Activated CD4-positive, alpha-beta memory T cell treated with anti-CD3 and anti-CD28 coated beads for 36 hours (primary cell): Measurements from ENCODE around the gene CCDC134. TPM values are rescaled to one million over a fixed set of nuclear protein-coding genes. Genes with fewer than 3 reads are reported as not detected.
"Not testable (repeated sequence)": the region's sequence is repeated elsewhere in the genome, so short reads cannot be mapped to it uniquely, and the experiment has no call there.

Experiments used
- CTCF ChIA-PET: fragments of 350-600 bp; sonication (Branson Sonifier 250); formaldehyde crosslinking; loops from one replicate; lab custom pipeline; 2021; ENCODE audit warnings: antibody characterized with exemption, inconsistent platforms; lab: Charles Lee
- POLR2A ChIA-PET: fragments of 350-600 bp; sonication (Branson Sonifier 250); formaldehyde crosslinking; loops from one replicate; lab custom pipeline; 2021; ENCODE audit warnings: antibody characterized with exemption; lab: Charles Lee
- DNase-seq: peaks from one replicate; pipeline ENCODE4 v3.0.0-alpha.2; 2020
- H3K27ac Mint-ChIP-seq: one replicate; pipeline ENCODE4 v1.8.0; 2021; ENCODE audit warnings: mixed read lengths
- H3K27me3 Mint-ChIP-seq: one replicate; pipeline ENCODE4 v1.8.0; 2021; ENCODE audit warnings: mixed read lengths
- H3K36me3 Mint-ChIP-seq: one replicate; pipeline ENCODE4 v1.8.0; 2021; ENCODE audit warnings: mixed read lengths
- H3K4me1 Mint-ChIP-seq: one replicate; pipeline ENCODE4 v1.8.0; 2021; ENCODE audit warnings: low read depth, mixed read lengths
- H3K4me3 Mint-ChIP-seq: one replicate; pipeline ENCODE4 v1.8.0; 2021; ENCODE audit warnings: mild to moderate bottlenecking, mixed read lengths
- H3K9me3 Mint-ChIP-seq: one replicate; pipeline ENCODE4 v1.8.0; 2021; ENCODE audit warnings: mixed read lengths
- intact Hi-C: fragments of 100-400 bp; cut with micrococcal nuclease; formaldehyde crosslinking; loops from one replicate; pipeline ENCODE4 v1.15.1; 2023
- total RNA-seq, 2 experiments: library from RNA; stranded (reverse); gene quantifications; one replicate each; pipeline ENCODE4 v1.2.3, GENCODE V29; 2021

CCDC134 gene
- total RNA-seq, 2 experiments from 2014 or later = 16.1 to 17.6 TPM

DNA sequence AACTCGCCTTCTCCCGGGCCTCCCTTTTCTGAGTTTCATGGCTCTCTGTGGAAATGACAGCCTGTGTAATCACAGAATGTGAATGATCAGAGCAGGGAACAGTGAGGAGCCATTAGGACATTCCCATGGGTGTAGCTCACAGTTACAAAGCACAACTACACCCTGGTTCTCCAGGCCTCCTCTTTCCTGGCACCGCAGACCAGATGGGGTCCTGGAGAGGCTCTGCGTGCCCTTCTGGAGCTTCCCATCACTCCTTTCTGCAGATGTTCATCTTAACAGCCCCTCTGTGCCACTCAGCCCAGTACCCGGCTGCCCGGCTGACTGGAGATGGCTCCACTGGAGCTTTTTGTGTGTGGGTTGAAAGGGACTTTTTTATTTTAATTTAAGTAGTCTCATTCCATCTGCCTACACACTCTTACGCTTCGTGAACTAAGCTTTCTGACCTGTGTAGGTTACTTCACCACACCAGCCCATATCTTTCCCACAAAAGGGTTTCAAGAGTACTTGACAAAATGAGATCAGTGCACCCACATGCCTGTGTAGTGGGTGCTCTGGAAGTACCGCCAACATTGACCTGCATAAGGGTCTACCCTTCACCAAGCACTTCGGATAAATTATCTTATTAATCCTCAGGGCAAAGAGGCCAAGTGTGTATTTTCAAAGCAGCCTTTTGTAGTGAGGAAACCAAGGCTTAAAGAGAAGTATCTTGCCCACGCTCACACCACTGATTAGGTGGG lies 62.2 kb downstream of the CCDC134 start:
- H3K27ac Mint-ChIP-seq = peak overlapping the region; percentile 99
- no peaks in the 10 kb centered on the region for H3K27me3 Mint-ChIP-seq
- H3K36me3 Mint-ChIP-seq = peaks cover 25% of the 10 kb centered on the region
- CTCF ChIA-PET = interaction anchor here (0.6 to 2.8 kb wide), 17 partner anchors 10 to 581 kb away, joined by 3 to 29 read pairs (median 6); partner anchors contain the start of genes CENPM and SREBF2
- peak overlapping the region; percentile 66 for H3K4me3 Mint-ChIP-seq
- intact Hi-C loops = loop anchor here (1.0 kb wide), 5 partner anchors 11 to 81 kb away; no protein-coding TSS in a partner anchor
- no peaks in the 10 kb centered on the region for H3K9me3 Mint-ChIP-seq
- DNase-seq = peak; percentile 81
- POLR2A ChIA-PET = interaction anchor here (0.9 to 4.3 kb wide), 22 partner anchors 10 to 241 kb away, joined by 3 to 69 read pairs (median 5); partner anchors contain the start of genes CCDC134, CENPM, DESI1 and SMDT1
- peaks cover 74% of the 10 kb centered on the region for H3K4me1 Mint-ChIP-seq

DNA sequence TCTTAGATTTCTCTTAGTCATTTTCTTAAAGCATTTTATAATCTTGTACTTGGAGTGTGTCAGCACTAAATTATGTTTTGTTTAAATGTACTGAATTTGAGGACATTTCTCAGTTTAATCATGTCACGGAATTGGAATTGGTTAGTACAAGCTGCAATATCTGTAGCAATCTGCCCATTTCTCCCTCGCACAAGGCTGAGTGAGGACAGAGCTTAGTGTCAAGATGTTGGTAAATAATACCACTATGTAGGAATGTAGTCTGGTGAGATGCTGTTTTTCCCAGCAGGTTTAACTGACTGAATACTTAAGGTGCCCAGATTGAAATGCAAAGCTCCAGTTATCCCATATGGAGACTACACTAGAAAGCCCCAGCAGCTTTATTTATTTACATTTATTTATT lies 63.0 kb downstream of the CCDC134 start:
- Mint-ChIP-seq H3K4me3 (peak overlapping the region; percentile 36), H3K27me3 (no peaks in the 10 kb centered on the region), H3K4me1 (peaks cover 66% of the 10 kb centered on the region), H3K27ac (peak overlapping the region; percentile 99), H3K9me3 (no peaks in the 10 kb centered on the region), H3K36me3 (peaks cover 32% of the 10 kb centered on the region)
- DNase-seq = no peak
- ChIA-PET CTCF (interaction anchor here (1.0 to 2.8 kb wide), 7 partner anchors 10 to 166 kb away, joined by 3 to 29 read pairs (median 15); partner anchors contain the start of genes CENPM and SREBF2), POLR2A (interaction anchor here (0.9 to 4.3 kb wide), 8 partner anchors 11 to 217 kb away, joined by 4 to 69 read pairs (median 27); partner anchors contain the start of genes CCDC134, SMDT1 and SREBF2)
- intact Hi-C loops = no loop called here

DNA sequence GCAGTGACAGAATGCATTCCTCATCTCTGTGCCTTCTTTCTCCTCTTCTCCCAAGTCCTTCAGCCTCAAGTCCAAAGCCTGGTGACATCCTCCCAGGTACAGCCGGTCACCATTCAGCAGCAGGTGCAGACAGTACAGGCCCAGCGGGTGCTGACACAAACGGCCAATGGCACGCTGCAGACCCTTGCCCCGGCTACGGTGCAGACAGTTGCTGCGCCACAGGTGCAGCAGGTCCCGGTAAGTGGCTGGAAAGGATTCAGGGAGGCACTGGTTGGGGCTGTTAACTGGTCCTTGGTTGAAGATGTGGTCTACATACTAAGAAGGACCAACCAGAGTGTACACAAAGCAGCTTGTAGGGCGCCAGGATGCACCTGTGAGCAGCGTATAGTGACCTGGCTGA lies 68.1 kb downstream of the CCDC134 start:
- intact Hi-C loops = no loop called here
- Mint-ChIP-seq H3K4me1 (peaks cover 38% of the 10 kb centered on the region), H3K9me3 (no peaks in the 10 kb centered on the region), H3K27me3 (no peaks in the 10 kb centered on the region), H3K4me3 (no peak overlapping the region), H3K27ac (no peak overlapping the region), H3K36me3 (peaks cover 50% of the 10 kb centered on the region)
- DNase-seq = no peak
- POLR2A ChIA-PET = no interaction called here
- CTCF ChIA-PET = no interaction called here

DNA sequence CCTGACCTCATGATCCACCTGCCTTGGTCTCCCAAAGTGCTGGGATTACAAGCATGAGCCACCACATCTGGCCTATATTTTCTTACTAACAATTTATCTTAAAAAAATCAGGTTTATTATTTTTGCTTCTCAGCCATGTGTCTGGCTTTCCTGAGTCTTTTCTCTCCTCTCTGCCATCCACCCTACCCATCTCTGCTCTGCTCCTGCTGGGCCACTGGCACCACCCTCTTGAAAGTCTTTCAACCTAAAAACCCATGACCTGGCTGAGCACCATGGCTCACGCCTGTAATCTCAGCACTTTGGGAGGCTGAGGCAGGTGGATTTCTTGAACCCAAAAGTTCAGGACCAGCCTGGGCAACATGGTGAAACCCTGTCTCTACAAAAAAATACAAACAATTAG lies 69.6 kb downstream of the CCDC134 start:
- CTCF ChIA-PET, POLR2A ChIA-PET, H3K27me3 Mint-ChIP-seq, H3K4me3 Mint-ChIP-seq, DNase-seq, H3K9me3 Mint-ChIP-seq, H3K27ac Mint-ChIP-seq, intact Hi-C loops: not testable (repeated sequence)
- Mint-ChIP-seq H3K36me3 (peaks cover 57% of the 10 kb centered on the region), H3K4me1 (peaks cover 45% of the 10 kb centered on the region)

DNA sequence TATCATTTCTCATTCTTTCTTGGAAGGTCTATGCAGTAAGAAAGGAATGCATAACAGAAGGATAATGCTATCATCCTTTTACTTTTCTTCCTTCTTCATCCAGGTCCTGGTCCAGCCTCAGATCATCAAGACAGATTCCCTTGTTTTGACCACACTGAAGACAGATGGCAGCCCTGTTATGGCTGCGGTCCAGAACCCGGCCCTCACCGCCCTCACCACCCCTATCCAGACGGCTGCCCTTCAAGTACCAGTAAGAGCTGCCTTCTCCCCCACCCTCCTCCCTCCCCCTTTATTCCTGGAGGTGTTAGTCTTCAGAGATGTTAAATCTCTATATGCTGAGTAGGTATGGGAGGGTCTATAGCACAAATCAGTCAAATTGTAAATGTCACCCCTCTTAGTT lies 70.3 kb downstream of the CCDC134 start:
- ChIA-PET POLR2A (no interaction called here), CTCF (no interaction called here)
- intact Hi-C loops = no loop called here
- H3K9me3 Mint-ChIP-seq = no peaks in the 10 kb centered on the region
- peaks cover 58% of the 10 kb centered on the region for H3K36me3 Mint-ChIP-seq
- no peak overlapping the region for H3K27ac Mint-ChIP-seq
- peaks cover 45% of the 10 kb centered on the region for H3K4me1 Mint-ChIP-seq
- H3K27me3 Mint-ChIP-seq = no peaks in the 10 kb centered on the region
- DNase-seq = no peak
- no peak overlapping the region for H3K4me3 Mint-ChIP-seq

DNA sequence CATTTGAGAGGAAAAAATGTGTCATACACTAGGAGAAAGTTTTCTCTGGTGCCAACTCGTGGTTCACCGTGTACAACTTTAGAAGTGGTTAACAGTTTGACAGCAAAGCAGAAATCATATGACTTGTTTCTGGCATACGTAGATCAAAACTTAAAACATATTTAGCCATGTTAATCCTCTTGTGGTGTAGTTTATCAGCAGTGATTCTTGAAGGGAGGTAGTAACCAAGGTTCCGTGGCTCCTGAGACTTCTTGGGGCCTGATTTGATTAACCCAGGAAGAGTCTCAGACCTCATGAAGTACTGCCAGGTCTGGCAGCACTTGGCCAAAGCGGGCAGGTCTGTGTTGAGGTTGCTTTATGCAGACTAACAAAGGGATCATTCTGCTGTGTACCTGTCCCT lies 72.9 kb downstream of the CCDC134 start:
- no peaks in the 10 kb centered on the region for H3K9me3 Mint-ChIP-seq
- DNase-seq = peak; percentile 58
- peaks cover 59% of the 10 kb centered on the region for H3K36me3 Mint-ChIP-seq
- peak overlapping the region; percentile 92 for H3K27ac Mint-ChIP-seq
- intact Hi-C loops = loop anchor here (1.0 to 2.0 kb wide), 4 partner anchors 11 to 67 kb away; no protein-coding TSS in a partner anchor
- CTCF ChIA-PET = interaction anchor here (0.8 to 3.2 kb wide), 7 partner anchors 9 to 176 kb away, joined by 3 to 29 read pairs (median 6); no protein-coding TSS in a partner anchor
- H3K4me3 Mint-ChIP-seq = peak overlapping the region; percentile 58
- H3K27me3 Mint-ChIP-seq = no peaks in the 10 kb centered on the region
- peaks cover 61% of the 10 kb centered on the region for H3K4me1 Mint-ChIP-seq
- POLR2A ChIA-PET = interaction anchor here (0.6 to 6.1 kb wide), 7 partner anchors 10 to 254 kb away, joined by 3 to 69 read pairs (median 10); partner anchors contain the start of gene SREBF2

DNA sequence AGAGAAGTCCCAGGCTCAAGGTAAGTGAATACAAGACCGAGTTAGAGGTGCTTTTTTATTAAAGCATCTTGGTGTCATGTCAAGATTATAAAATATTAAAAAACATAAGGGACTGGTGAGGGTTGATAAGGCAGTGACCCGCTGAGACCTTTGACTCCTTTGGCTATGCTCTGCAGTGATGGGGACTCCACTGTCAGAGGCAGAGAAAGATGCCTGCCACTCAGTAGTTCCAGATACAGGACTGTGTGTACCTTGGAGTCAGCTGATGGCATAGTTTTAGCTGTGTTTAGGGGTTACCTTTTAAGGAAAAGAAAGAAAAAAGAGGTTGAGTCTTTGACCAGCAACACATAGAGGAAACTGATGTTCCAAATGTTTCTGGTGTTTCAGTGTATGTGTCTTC lies 73.6 kb downstream of the CCDC134 start:
- Mint-ChIP-seq H3K4me3 (no peak overlapping the region), H3K9me3 (no peaks in the 10 kb centered on the region), H3K27ac (peak overlapping the region; percentile 49), H3K27me3 (no peaks in the 10 kb centered on the region), H3K4me1 (peaks cover 61% of the 10 kb centered on the region), H3K36me3 (peaks cover 61% of the 10 kb centered on the region)
- intact Hi-C loops = loop anchor here (1.0 kb wide), 1 partner anchor 39 kb away; no protein-coding TSS in a partner anchor
- ChIA-PET CTCF (interaction anchor here (1.3 to 3.2 kb wide), 3 partner anchors 11 to 176 kb away, joined by 3 to 29 read pairs (median 5); no protein-coding TSS in a partner anchor), POLR2A (interaction anchor here (0.7 to 6.1 kb wide), 2 partner anchors 10 to 29 kb away, joined by 3 to 69 read pairs; no protein-coding TSS in a partner anchor)
- no peak for DNase-seq

DNA sequence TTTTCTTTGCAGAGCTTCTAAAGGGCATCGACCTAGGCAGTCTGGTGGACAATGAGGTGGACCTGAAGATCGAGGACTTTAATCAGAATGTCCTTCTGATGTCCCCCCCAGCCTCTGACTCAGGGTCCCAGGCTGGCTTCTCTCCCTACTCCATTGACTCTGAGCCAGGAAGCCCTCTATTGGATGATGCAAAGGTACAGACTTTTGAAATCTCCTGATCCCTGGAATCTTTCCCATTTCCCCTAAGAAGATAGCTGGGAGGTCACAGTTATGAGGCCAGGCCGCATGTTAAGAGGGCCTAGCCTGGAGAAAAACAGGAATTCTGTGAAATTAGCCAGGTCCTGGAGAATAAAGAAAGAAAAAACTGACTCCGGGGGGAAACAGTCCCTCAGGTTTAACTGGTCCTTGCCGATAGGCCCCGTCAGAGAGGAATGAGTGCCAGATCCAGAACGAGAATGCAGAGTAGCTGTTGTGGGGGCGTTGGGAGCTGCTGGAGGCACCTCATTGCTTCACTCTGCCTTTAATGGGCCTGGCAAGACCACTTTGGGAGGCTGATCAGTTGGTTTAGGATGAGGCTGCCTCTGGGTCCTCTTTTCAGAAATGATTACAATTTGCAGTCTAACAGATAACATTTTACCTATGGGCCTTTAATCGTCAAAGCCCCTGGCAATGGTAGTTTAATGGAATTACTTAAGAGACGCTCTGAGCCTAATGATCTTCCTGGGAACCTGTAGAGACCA lies 75.2 kb downstream of the CCDC134 start:
- intact Hi-C loops = no loop called here
- Mint-ChIP-seq H3K4me1 (peaks cover 61% of the 10 kb centered on the region), H3K27ac (peak overlapping the region; percentile 80)

More for the DNA sequence above, 75.2 kb downstream of the CCDC134 start:
- POLR2A ChIA-PET = interaction anchor here (1.1 to 6.1 kb wide), 3 partner anchors 12 to 19 kb away, joined by 3 to 69 read pairs (median 3); no protein-coding TSS in a partner anchor
- H3K27me3 Mint-ChIP-seq = no peaks in the 10 kb centered on the region
- H3K4me3 Mint-ChIP-seq = no peak overlapping the region
- no peaks in the 10 kb centered on the region for H3K9me3 Mint-ChIP-seq
- H3K36me3 Mint-ChIP-seq = peaks cover 61% of the 10 kb centered on the region
- DNase-seq = no peak
- CTCF ChIA-PET = interaction anchor here (1.0 to 2.0 kb wide), 7 partner anchors 17 to 178 kb away, joined by 3 to 7 read pairs (median 4); partner anchors contain the start of gene SREBF2

Other genes starting within 250 kb of the CCDC134 start
- not detected for gene CSDC2, start 239.7 kb upstream of the CCDC134 start, total RNA-seq
- gene PMM1, start 210.8 kb upstream of the CCDC134 start, total RNA-seq = 10 to 100 TPM; 45.1 to 46.4 TPM
- 10 to 100 TPM; 55.5 to 57.9 TPM for gene DESI1, start 179.6 kb upstream of the CCDC134 start, total RNA-seq
- gene XRCC6, start 179.4 kb upstream of the CCDC134 start, total RNA-seq = 100 to 1,000 TPM; 403 to 409 TPM
- gene SNU13, start 111.8 kb upstream of the CCDC134 start, total RNA-seq = 100 to 1,000 TPM; 236 to 242 TPM
- 10 to 100 TPM; 51.3 to 52.3 TPM for gene MEI1, start 101.2 kb upstream of the CCDC134 start, total RNA-seq
- 100 to 1,000 TPM; 131 to 137 TPM for gene SREBF2, start 32.4 kb downstream of the CCDC134 start, total RNA-seq
- gene SHISA8, start 114.4 kb downstream of the CCDC134 start, total RNA-seq = 1 to 10 TPM in 1 of 2 experiments, under 1 TPM in 1; 0.97 to 1.1 TPM
- gene TNFRSF13C, start 126.1 kb downstream of the CCDC134 start, total RNA-seq = 1 to 10 TPM; 3.2 to 5.0 TPM
- gene CENPM, start 146.5 kb downstream of the CCDC134 start, total RNA-seq = 100 to 1,000 TPM in 1 of 2 experiments, 10 to 100 TPM in 1; 99.9 to 106 TPM
- gene SEPTIN3, start 168.8 kb downstream of the CCDC134 start, total RNA-seq = 1 to 10 TPM; 2.2 to 2.8 TPM
- gene WBP2NL, start 198.1 kb downstream of the CCDC134 start, total RNA-seq = 1 to 10 TPM in 1 of 2 experiments, under 1 TPM in 1; 0.82 to 1.5 TPM